Naive thymus-derived CD4-positive, alpha-beta T cell (primary cell): ENCODE data around the gene GAK. TPM values are rescaled to one million over a fixed set of nuclear protein-coding genes. Genes with fewer than 3 reads are reported as not detected.
"Not testable (repeated sequence)": the region's sequence is repeated elsewhere in the genome, so short reads cannot be mapped to it uniquely, and the experiment has no call there.

Experiments used
- ATAC-seq: fragments of 150-1000 bp; cut with Tn5 transposase; 2 replicates; pipeline ENCODE4 v1.10.0; 2021; ENCODE audit warnings: mild to moderate bottlenecking, moderate library complexity
- CTCF ChIA-PET: fragments of 350-600 bp; sonication (Branson Sonifier 250); formaldehyde crosslinking; loops from one replicate; lab custom pipeline; 2021; ENCODE audit warnings: antibody characterized with exemption; lab: Charles Lee
- POLR2A ChIA-PET: fragments of 350-600 bp; sonication (Branson Sonifier 250); formaldehyde crosslinking; loops from one replicate; lab custom pipeline; 2021; ENCODE audit warnings: antibody characterized with exemption, inconsistent platforms; lab: Charles Lee
- DNase-seq, 9 donors: peaks; one replicate each; pipeline versions ENCODE4 v3.0.0 to v3.0.0-alpha.2; 2020 to 2022; ENCODE audit warnings: mixed read lengths in 1 of 9
- H3K27ac ChIP-seq: one replicate; pipeline ENCODE4 v1.7.0; 2013; ENCODE audit warnings: mild to moderate bottlenecking, low read depth, low read length, moderate library complexity
- H3K27me3 ChIP-seq, 2 donors: one replicate each; pipeline ENCODE4 v1.7.0; 2013; ENCODE audit warnings: low read length in 2 of 2, mild to moderate bottlenecking in 2 of 2, moderate library complexity in 2 of 2; ENCODE audit not compliant: control insufficient read depth in 2 of 2, insufficient read depth in 2 of 2
- H3K36me3 ChIP-seq, 3 experiments: 1 replicate in 2 of 3; 2 replicates in 1 of 3; pipeline ENCODE4 v1.7.0; 2013; ENCODE audit warnings: low read length in 3 of 3, mild to moderate bottlenecking in 3 of 3, moderate library complexity in 1 of 3; ENCODE audit not compliant: insufficient read depth in 3 of 3, control insufficient read depth in 2 of 3
- H3K4me1 ChIP-seq, 2 donors: one replicate each; pipeline ENCODE4 v1.7.0; 2013; ENCODE audit warnings: low read length in 2 of 2, mild to moderate bottlenecking in 2 of 2, moderate library complexity in 1 of 2; ENCODE audit not compliant: control insufficient read depth in 2 of 2, insufficient read depth in 2 of 2
- H3K4me3 ChIP-seq: 2 replicates; pipeline ENCODE4 v1.7.0; 2013; ENCODE audit warnings: mild to moderate bottlenecking, low read length
- H3K9me3 ChIP-seq, 3 experiments: 1 replicate in 2 of 3; 2 replicates in 1 of 3; pipeline ENCODE4 v1.7.0; 2013; ENCODE audit warnings: low read length in 3 of 3; ENCODE audit not compliant: control insufficient read depth in 2 of 3
- H3K27ac Mint-ChIP-seq, 9 donors: one replicate each; pipeline ENCODE4 v1.8.0; 2020 to 2022; ENCODE audit warnings: mixed read lengths in 9 of 9, mild to moderate bottlenecking in 8 of 9, moderate library complexity in 5 of 9, inconsistent platforms in 2 of 9
- H3K27me3 Mint-ChIP-seq, 5 donors: one replicate each; pipeline ENCODE4 v1.8.0; 2021 to 2022; ENCODE audit warnings: mixed read lengths in 5 of 5, mild to moderate bottlenecking in 1 of 5
- H3K36me3 Mint-ChIP-seq, 5 donors: one replicate each; pipeline ENCODE4 v1.8.0; 2020 to 2022; ENCODE audit warnings: mixed read lengths in 5 of 5, mild to moderate bottlenecking in 3 of 5, inconsistent platforms in 1 of 5
- H3K4me1 Mint-ChIP-seq, 7 donors: one replicate each; pipeline ENCODE4 v1.8.0; 2020 to 2022; ENCODE audit warnings: mixed read lengths in 7 of 7, mild to moderate bottlenecking in 3 of 7, inconsistent platforms in 1 of 7
- H3K4me3 Mint-ChIP-seq, 10 donors: one replicate each; pipeline ENCODE4 v1.8.0; 2020 to 2022; ENCODE audit warnings: mild to moderate bottlenecking in 10 of 10, mixed read lengths in 10 of 10, moderate library complexity in 6 of 10, inconsistent platforms in 2 of 10
- H3K9me3 Mint-ChIP-seq, 11 donors: one replicate each; pipeline ENCODE4 v1.8.0; 2020 to 2022; ENCODE audit warnings: mixed read lengths in 11 of 11, mild to moderate bottlenecking in 4 of 11, inconsistent platforms in 1 of 11, moderate library complexity in 1 of 11
- intact Hi-C, 2 donors: fragments of 100-400 bp; cut with micrococcal nuclease; formaldehyde crosslinking; loops; one replicate each; pipeline ENCODE4 v1.15.1; 2023
- polyA plus RNA-seq, 2 donors: library from polyadenylated mRNA; unstranded; fragments of 300-500 nt; fragmentation: Illumina TruSeq; gene quantifications; one replicate each; pipeline ENCODE4 v1.2.3, GENCODE V29; 2021
- total RNA-seq, 6 experiments: library from RNA in 5 of 6; stranded (reverse) in 5 of 6; gene quantifications; 1 replicate in 5 of 6; 2 replicates in 1 of 6; pipeline ENCODE4 v1.2.3 and lab custom pipeline; 2021 to 2026

GAK gene
- total and polyA plus RNA-seq, 7 experiments from 2014 or later = 34.0 to 206 (median 170) TPM

GRCh38 chr4:919004-919680 lies 13.0 kb downstream of the GAK start:
- intact Hi-C loops, ATAC-seq, H3K27me3 Mint-ChIP-seq, H3K27ac ChIP-seq, H3K27me3 ChIP-seq, POLR2A ChIA-PET, H3K36me3 ChIP-seq, CTCF ChIA-PET, H3K4me3 Mint-ChIP-seq, H3K9me3 ChIP-seq, H3K4me3 ChIP-seq: not testable (repeated sequence)
- peak in 1 of 9 donors; percentile 16 for DNase-seq
- Mint-ChIP-seq H3K27ac (peak overlapping the region in 2 of 9 donors; percentile 8 to 11), H3K36me3 (peaks cover 4 to 33% (median 19%) of the 10 kb centered on the region in 5 donors), H3K9me3 (peaks cover 0 to 18% (median 5%) of the 10 kb centered on the region in 11 donors), H3K4me1 (peaks cover 55 to 82% (median 70%) of the 10 kb centered on the region in 7 donors)
- peaks cover 19 to 27% of the 10 kb centered on the region in 2 donors for H3K4me1 ChIP-seq

- ATAC-seq, H3K27me3 Mint-ChIP-seq, intact Hi-C loops, H3K4me3 ChIP-seq, DNase-seq, H3K9me3 ChIP-seq, H3K36me3 ChIP-seq, H3K27me3 ChIP-seq, H3K27ac Mint-ChIP-seq, POLR2A ChIA-PET, H3K27ac ChIP-seq, CTCF ChIA-PET: not testable (repeated sequence)
- Mint-ChIP-seq H3K36me3 (peaks cover 4 to 33% (median 19%) of the 10 kb centered on the region in 5 donors), H3K4me1 (peaks cover 53 to 81% (median 68%) of the 10 kb centered on the region in 7 donors), H3K9me3 (peaks cover 0 to 18% (median 5%) of the 10 kb centered on the region in 11 donors), H3K4me3 (peak overlapping the region in 1 of 10 donors; percentile 13)
- H3K4me1 ChIP-seq = peaks cover 18 to 27% of the 10 kb centered on the region in 2 donors
These were observed 13.5 kb downstream of the GAK start for GRCh38 chr4:918591-918990.

DNA sequence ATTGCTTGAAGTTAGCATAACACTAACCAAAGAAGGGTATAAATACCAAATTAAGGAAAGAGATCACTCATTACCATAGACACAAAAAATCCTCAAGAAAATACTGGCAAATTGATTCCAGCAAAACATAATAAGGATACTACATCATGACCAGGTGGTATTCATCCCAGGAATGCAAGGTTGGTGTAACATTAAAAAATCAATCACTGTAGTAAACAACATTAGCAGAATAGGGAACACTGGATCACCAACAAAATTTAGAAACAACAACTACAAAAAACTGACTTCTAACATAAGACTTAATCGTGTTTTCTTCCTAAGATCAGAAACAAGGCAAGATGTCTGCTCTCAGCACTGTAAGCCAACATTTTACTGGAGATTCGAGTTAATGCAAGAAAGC lies 14.1 kb downstream of the GAK start:
- Histone ChIP-seq H3K27me3 (no peaks in the 10 kb centered on the region), H3K4me3 (no peak overlapping the region), H3K9me3 (peaks cover 0 to 5% (median 0%) of the 10 kb centered on the region in 3 experiments), H3K4me1 (peaks cover 14 to 27% of the 10 kb centered on the region in 2 donors), H3K36me3 (peaks cover 0 to 6% (median 2%) of the 10 kb centered on the region in 3 experiments), H3K27ac (no peak overlapping the region)
- Mint-ChIP-seq H3K4me3 (no peak overlapping the region), H3K27me3 (no peaks in the 10 kb centered on the region), H3K4me1 (peaks cover 50 to 77% (median 67%) of the 10 kb centered on the region in 7 donors), H3K9me3 (peaks cover 0 to 18% (median 5%) of the 10 kb centered on the region in 11 donors), H3K36me3 (peaks cover 4 to 33% (median 18%) of the 10 kb centered on the region in 5 donors), H3K27ac (no peak overlapping the region)
- DNase-seq (no peak), ATAC-seq (no peak)
- intact Hi-C loops = loop anchor here in 1 of 2 donors (2.0 kb wide), 1 partner anchor 15 kb away; the partner anchor contains the start of genes GAK and TMEM175
- ChIA-PET POLR2A (no interaction called here), CTCF (no interaction called here)

- intact Hi-C loops = loop anchor here in 1 of 2 donors (2.0 kb wide), 1 partner anchor 15 kb away; the partner anchor contains the start of genes GAK and TMEM175
- H3K36me3 ChIP-seq = peaks cover 3 to 11% (median 6%) of the 10 kb centered on the region in 3 experiments
- DNase-seq (no peak), ATAC-seq (no peak)
- H3K9me3 ChIP-seq = peaks cover 0 to 5% (median 0%) of the 10 kb centered on the region in 3 experiments
- H3K4me3 ChIP-seq = no peak overlapping the region
- Mint-ChIP-seq H3K9me3 (peaks cover 0 to 18% (median 4%) of the 10 kb centered on the region in 11 donors), H3K27ac (no peak overlapping the region), H3K4me3 (peak overlapping the region in 3 of 10 donors; percentile 14 to 20 (median 17)), H3K27me3 (no peaks in the 10 kb centered on the region), H3K4me1 (peaks cover 46 to 71% (median 62%) of the 10 kb centered on the region in 7 donors), H3K36me3 (peaks cover 4 to 31% (median 17%) of the 10 kb centered on the region in 5 donors)
- POLR2A ChIA-PET = no interaction called here
- no peaks in the 10 kb centered on the region for H3K27me3 ChIP-seq
- H3K4me1 ChIP-seq = peaks cover 14 to 23% of the 10 kb centered on the region in 2 donors
- CTCF ChIA-PET = no interaction called here
- no peak overlapping the region for H3K27ac ChIP-seq
These were observed 14.7 kb downstream of the GAK start for GRCh38 chr4:917466-917865.

DNA sequence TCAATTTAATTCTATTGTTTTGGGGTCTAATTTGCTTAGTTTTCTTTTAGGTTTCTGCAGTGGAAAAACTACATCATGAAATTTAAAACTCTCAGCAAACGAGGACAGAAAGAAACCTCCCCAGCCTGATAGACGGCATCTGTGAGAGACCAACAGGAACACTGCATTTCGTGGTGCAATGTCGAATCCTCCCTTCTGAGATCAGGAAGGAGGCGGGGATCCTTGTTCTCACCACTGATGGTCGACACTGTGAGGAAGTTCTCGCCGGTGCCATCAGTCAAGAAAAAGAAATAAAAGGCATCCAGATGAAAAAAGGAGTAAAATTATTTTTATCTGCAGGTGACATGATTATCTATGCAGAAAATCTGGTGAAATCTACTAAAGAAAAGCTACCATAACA lies 16.5 kb downstream of the GAK start:
- Mint-ChIP-seq H3K27me3 (no peaks in the 10 kb centered on the region), H3K27ac (peak overlapping the region; percentile 19 to 94 (median 73)), H3K9me3 (peaks cover 0 to 18% (median 4%) of the 10 kb centered on the region in 11 donors), H3K4me3 (peak overlapping the region; percentile 68 to 83 (median 70)), H3K36me3 (peaks cover 4 to 31% (median 12%) of the 10 kb centered on the region in 5 donors), H3K4me1 (peaks cover 35 to 55% (median 48%) of the 10 kb centered on the region in 7 donors)
- H3K4me3 ChIP-seq = peak overlapping the region; percentile 24
- DNase-seq (peak in 6 of 9 donors; percentile 14 to 38 (median 30)), ATAC-seq (peak; percentile 78)
- ChIA-PET POLR2A (no interaction called here), CTCF (no interaction called here)
- intact Hi-C loops = no loop called here
- no peaks in the 10 kb centered on the region for H3K27me3 ChIP-seq
- H3K4me1 ChIP-seq = peaks cover 14 to 18% of the 10 kb centered on the region in 2 donors
- H3K36me3 ChIP-seq = peaks cover 3 to 30% (median 17%) of the 10 kb centered on the region in 3 experiments
- peaks cover 0 to 5% (median 0%) of the 10 kb centered on the region in 3 experiments for H3K9me3 ChIP-seq
- H3K27ac ChIP-seq = peak overlapping the region; percentile 15

DNA sequence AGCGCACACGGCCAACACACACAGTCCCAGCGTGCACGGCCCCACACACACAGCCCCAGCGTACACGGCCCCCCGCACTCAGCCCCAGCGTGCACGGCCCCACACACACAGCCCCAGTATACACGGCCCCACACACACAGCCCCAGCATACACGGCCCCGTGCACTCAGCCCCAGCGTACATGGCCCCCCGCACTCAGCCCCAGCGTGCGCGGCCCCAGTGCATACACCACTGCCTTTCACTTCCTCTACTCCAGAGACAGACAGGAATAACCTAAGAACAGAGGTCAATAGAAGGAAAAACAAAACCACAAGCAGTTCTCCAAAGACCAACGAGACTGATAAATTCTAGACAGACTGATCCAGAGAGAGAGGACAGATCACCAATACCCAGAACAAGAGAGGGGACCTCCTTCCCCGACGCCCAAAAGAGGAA lies 17.1 kb downstream of the GAK start:
- H3K4me3 Mint-ChIP-seq = peak overlapping the region; percentile 68 to 83 (median 70)
- Histone ChIP-seq H3K36me3 (peaks cover 3 to 35% (median 17%) of the 10 kb centered on the region in 3 experiments), H3K27ac (peak overlapping the region; percentile 15), H3K4me3 (peak overlapping the region; percentile 24), H3K27me3 (no peaks in the 10 kb centered on the region), H3K9me3 (peaks cover 0 to 5% (median 0%) of the 10 kb centered on the region in 3 experiments), H3K4me1 (peaks cover 14 to 18% of the 10 kb centered on the region in 2 donors)
- ATAC-seq (peak; percentile 63), DNase-seq (no peak)
- peaks cover 0 to 18% (median 4%) of the 10 kb centered on the region in 11 donors for H3K9me3 Mint-ChIP-seq
- ChIA-PET POLR2A (no interaction called here), CTCF (no interaction called here)
- H3K4me1 Mint-ChIP-seq = peaks cover 33 to 51% (median 45%) of the 10 kb centered on the region in 7 donors
- peaks cover 4 to 29% (median 12%) of the 10 kb centered on the region in 5 donors for H3K36me3 Mint-ChIP-seq
- no peaks in the 10 kb centered on the region for H3K27me3 Mint-ChIP-seq
- peak overlapping the region; percentile 29 to 94 (median 77) for H3K27ac Mint-ChIP-seq
- intact Hi-C loops = no loop called here
